Testis (tissue), 3 donors: ENCODE data around the gene HPN. TPM values are rescaled to one million over a fixed set of nuclear protein-coding genes. Genes with fewer than 3 reads are reported as not detected.

Source experiments
- DNase-seq: peaks from one replicate; pipeline ENCODE4 v3.0.0-alpha.2; 2019
- H3K27ac ChIP-seq, 2 donors: fragments of 200-600 bp; sonication (generic); one replicate each; pipeline ENCODE4 v1.5.1; 2019
- H3K27me3 ChIP-seq: fragments of 200-600 bp; sonication (generic); one replicate; pipeline ENCODE4 v1.5.1; 2019
- H3K36me3 ChIP-seq: fragments of 200-600 bp; sonication (generic); one replicate; pipeline ENCODE4 v1.5.1; 2017; ENCODE audit warnings: low read depth; ENCODE audit errors: missing control alignments
- H3K4me1 ChIP-seq: fragments of 200-600 bp; sonication (generic); one replicate; pipeline ENCODE4 v1.5.1; 2019
- H3K4me3 ChIP-seq, 2 donors: fragments of 200-600 bp; sonication (generic); one replicate each; pipeline ENCODE4 v1.5.1; 2017 to 2019
- H3K9me3 ChIP-seq: fragments of 200-600 bp; sonication (generic); one replicate; pipeline ENCODE4 v1.5.1; 2017
- CTCF ChIP-seq, 3 experiments: fragments of 450-650 bp in 2 of 3; fragments of 200-600 bp in 1 of 3; sonication (generic) in 1 of 3; IDR thresholded peaks; one replicate each; pipeline ENCODE4 v1.5.1; 2016 to 2019; ENCODE audit warnings: antibody characterized with exemption in 3 of 3, mild to moderate bottlenecking in 2 of 3, moderate library complexity in 1 of 3
- POLR2A ChIP-seq: fragments of 450-650 bp; IDR thresholded peaks from one replicate; pipeline ENCODE4 v1.6.1; 2017; ENCODE audit warnings: antibody characterized with exemption, mild to moderate bottlenecking, moderate library complexity
- WGBS, 2 donors: methylation state at CpG; one replicate each; pipeline ENCODE4 v1.1.5; 2018; 5-methylcytosine and 5-hydroxymethylcytosine counted together
- intact Hi-C: fragments of 100-400 bp; cut with DNase I; formaldehyde crosslinking; loops from one replicate; pipeline ENCODE4 v1.15.1; 2023; ENCODE audit warnings: low total_unique reads
- polyA plus RNA-seq: library from polyadenylated mRNA; stranded (reverse); fragments of 350-450 nt; fragmentation: Illumina TruSeq; extraction: RNeasy Lipid Tissue Mini Kit (QIAGEN cat#74804); gene quantifications from one replicate; pipeline ENCODE4 v1.2.3, GENCODE V29; 2014; ENCODE audit warnings: low read depth, low replicate concordance; ENCODE audit not compliant: insufficient read depth
- total RNA-seq, 2 donors: library from RNA; depleted of rRNA; stranded (reverse); fragments of >200 nt; gene quantifications; one replicate each; pipeline ENCODE4 v1.2.3, GENCODE V29; 2016

HPN gene
- total and polyA plus RNA-seq, 3 donors from 2014 or later: 0.79 to 8.2 (median 1.7) TPM

GRCh38 chr19:35017507-35017906, 24.0 kb upstream of the HPN start:
- 89% methylated on average over 3 of the region's 3 CpGs for WGBS, 2 donors
- no peaks in the 10 kb centered on the region for H3K27me3 ChIP-seq
- DNase-seq: no peak
- H3K27ac ChIP-seq: no peak overlapping the region
- intact Hi-C loops: no loop called here
- H3K4me1 ChIP-seq: peaks cover 8% of the 10 kb centered on the region
- TF ChIP-seq CTCF (IDR thresholded peaks at IDR 0.05) (no peak), POLR2A (no peak)
- no peaks in the 10 kb centered on the region for H3K9me3 ChIP-seq
- no peak overlapping the region for H3K4me3 ChIP-seq
- no peaks in the 10 kb centered on the region for H3K36me3 ChIP-seq

- no peaks in the 10 kb centered on the region for H3K27me3 ChIP-seq
- intact Hi-C loops: no loop called here
- peaks cover 3% of the 10 kb centered on the region for H3K4me1 ChIP-seq
- no peak for DNase-seq
- no peak for TF ChIP-seq CTCF (IDR thresholded peaks at IDR 0.05)
- TF ChIP-seq POLR2A: no peak
- no peak overlapping the region for H3K27ac ChIP-seq
- H3K4me3 ChIP-seq: no peak overlapping the region
- 92 to 97% methylated on average over 3 to 4 of the region's 4 CpGs for WGBS, 2 donors
- no peaks in the 10 kb centered on the region for H3K9me3 ChIP-seq
- H3K36me3 ChIP-seq: no peaks in the 10 kb centered on the region
These were observed 23.1 kb upstream of the HPN start for GRCh38 chr19:35018379-35018778.

GRCh38 chr19:35019144-35019543, 22.4 kb upstream of the HPN start:
- no peaks in the 10 kb centered on the region for H3K27me3 ChIP-seq
- no peak for TF ChIP-seq CTCF (IDR thresholded peaks at IDR 0.05)
- no peak for TF ChIP-seq POLR2A
- no peak overlapping the region for H3K4me3 ChIP-seq
- DNase-seq: no peak
- H3K4me1 ChIP-seq: peaks cover 3% of the 10 kb centered on the region
- no peaks in the 10 kb centered on the region for H3K36me3 ChIP-seq
- H3K27ac ChIP-seq: no peak overlapping the region
- H3K9me3 ChIP-seq: no peaks in the 10 kb centered on the region
- 90 to 91% methylated on average over 6 to 22 of the region's 22 CpGs for WGBS, 2 donors
- intact Hi-C loops: no loop called here

- Histone ChIP-seq H3K4me1 (peaks cover 3% of the 10 kb centered on the region), H3K36me3 (no peaks in the 10 kb centered on the region), H3K4me3 (no peak overlapping the region), H3K9me3 (no peaks in the 10 kb centered on the region), H3K27ac (no peak overlapping the region), H3K27me3 (no peaks in the 10 kb centered on the region)
- intact Hi-C loops: no loop called here
- DNase-seq: no peak
- TF ChIP-seq CTCF (IDR thresholded peaks at IDR 0.05) (no peak), POLR2A (no peak)
- 80 to 84% methylated on average over 10 of the region's 10 CpGs for WGBS, 2 donors
These were observed 20.5 kb upstream of the HPN start for GRCh38 chr19:35021016-35021415.

GRCh38 chr19:35021596-35021995, 19.9 kb upstream of the HPN start:
- no peak overlapping the region for H3K4me3 ChIP-seq
- peaks cover 3% of the 10 kb centered on the region for H3K4me1 ChIP-seq
- no peaks in the 10 kb centered on the region for H3K9me3 ChIP-seq
- intact Hi-C loops: no loop called here
- no peak overlapping the region for H3K27ac ChIP-seq
- no peaks in the 10 kb centered on the region for H3K27me3 ChIP-seq
- TF ChIP-seq CTCF (IDR thresholded peaks at IDR 0.05) (no peak), POLR2A (no peak)
- no peaks in the 10 kb centered on the region for H3K36me3 ChIP-seq
- WGBS, 2 donors: 95 to 100% methylated on average over 1 to 25 of the region's 25 CpGs
- no peak for DNase-seq
